Anterior cingulate cortex (tissue), 58 donors: Measurements from ENCODE around the gene DOCK11.

Experiments
- DNase-seq, 58 donors: peaks; one replicate each; lab custom pipeline; 2025; lab: John Stamatoyannopoulos, UW

DOCK11 gene

GRCh38 chrX:118615141-118615540 is 119.5 kb downstream of the DOCK11 start:
- DNase-seq: no peak

DNA sequence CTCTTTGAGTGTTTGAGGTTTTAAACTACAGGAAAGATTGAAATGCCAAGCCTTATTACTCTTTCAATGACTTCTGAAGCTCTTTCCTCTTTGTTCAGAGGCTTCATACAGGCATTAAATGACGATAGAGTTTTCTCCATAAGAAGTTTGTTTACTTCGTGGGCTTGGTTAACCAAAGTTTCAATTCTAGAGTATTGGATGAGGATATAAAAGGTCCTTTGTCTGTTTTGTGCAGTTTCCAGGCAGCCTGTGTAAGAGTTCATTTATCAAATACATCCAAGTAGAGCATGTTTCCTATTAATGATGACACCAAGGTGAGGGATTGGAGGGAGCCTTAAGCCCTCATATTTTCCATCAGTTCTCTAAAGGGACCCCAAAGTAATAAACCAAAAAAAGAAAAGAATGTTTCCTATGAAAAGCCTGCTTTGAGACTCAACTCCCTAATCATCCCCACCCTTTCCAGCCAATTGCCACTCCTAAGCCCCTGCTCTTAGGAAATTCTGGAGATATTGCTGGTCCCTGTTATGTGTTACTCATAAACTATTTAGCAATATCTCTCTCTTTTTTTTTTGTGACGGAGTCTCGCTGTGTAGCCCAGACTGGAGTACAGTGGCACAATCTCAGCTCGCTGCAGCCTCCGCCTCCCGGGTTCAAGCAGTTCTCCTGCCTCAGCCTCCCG is 125.6 kb downstream of the DOCK11 start:
- no peak for DNase-seq

DNA sequence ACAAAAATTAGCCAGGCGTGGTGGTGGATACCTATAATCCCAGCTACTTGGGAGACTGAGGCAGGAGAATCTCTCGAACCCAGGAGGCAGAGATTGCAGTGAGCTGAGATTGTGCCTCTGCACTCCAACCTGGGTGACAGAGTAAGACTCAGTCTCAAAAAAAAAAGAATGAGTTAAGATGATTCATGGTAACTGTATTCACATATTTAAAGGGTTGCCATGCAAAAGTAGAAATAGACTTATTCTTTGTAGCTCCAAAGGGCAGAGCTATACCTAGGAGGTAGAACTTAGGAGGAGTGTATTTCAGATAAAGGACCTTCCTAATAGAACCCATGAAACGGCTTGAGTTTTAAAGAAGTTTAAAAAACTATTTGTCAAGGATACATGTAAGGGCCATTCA is 127.4 kb downstream of the DOCK11 start:
- DNase-seq: no peak

GRCh38 chrX:118626346-118626745 is 130.7 kb downstream of the DOCK11 start:
- DNase-seq: no peak

- no peak for DNase-seq
These were observed 131.6 kb downstream of the DOCK11 start for GRCh38 chrX:118627084-118627758.

GRCh38 chrX:118630848-118631247 is 135.2 kb downstream of the DOCK11 start:
- DNase-seq: no peak

GRCh38 chrX:118631586-118631985 is 136.0 kb downstream of the DOCK11 start:
- no peak for DNase-seq

DNA sequence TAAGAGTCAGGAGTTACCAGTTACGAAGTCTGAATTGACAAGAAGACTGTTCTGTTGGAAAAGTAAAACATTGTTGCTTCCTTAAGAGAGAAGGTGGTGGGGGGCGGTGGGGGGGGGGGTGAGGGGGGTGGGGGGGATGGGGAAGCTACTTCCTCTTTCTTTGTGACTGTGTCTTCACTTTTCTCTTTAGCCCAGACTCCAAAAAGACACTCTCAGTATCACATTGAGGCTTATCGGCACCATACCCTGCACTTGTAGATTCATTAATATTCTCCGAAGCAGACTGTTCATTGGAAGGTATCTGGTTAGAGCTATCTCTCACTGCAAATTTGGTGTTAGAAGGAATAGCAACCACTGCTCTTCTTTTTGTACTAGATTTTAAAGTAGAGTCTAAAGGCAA is 137.2 kb downstream of the DOCK11 start:
- DNase-seq: no peak

DNA sequence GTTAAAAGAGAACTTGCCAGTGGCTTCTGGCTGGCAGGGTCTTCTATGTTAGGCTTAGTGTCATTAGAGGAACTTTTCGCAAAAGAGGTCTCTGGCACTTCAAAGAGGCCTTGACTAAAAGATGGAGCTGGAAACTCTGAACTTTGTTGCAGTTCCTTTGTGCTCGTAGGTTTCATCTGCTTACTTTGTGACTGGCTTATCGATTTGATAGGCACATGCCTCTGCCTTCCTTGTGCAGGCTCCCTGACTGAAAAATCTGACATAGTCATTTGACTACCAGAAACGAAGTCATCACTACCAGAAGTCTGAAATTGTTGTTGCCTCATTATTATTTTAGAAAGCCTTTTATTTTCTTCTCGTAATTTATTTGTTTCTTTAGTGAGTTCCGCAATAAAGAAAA is 137.9 kb downstream of the DOCK11 start:
- DNase-seq: no peak

GRCh38 chrX:118634336-118634735 is 138.7 kb downstream of the DOCK11 start:
- no peak for DNase-seq

DNA sequence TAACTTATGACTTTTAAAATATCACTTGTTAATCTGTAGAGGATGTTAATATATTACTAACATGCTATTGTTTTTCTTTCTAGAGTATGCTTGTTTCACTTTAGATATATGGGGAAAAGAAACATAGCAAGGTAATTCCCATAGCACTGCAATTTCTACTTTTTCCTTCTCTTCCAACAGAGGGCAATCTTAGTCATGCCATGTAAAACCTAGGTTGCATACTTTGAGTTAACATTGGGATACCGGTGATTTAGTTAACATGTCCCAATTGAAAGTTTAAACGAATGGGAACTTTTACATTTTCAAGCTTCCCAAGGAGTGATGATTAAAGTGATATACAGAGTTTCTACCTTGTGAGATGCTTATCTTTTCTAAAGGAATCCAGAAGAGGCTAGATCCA is 142.4 kb downstream of the DOCK11 start:
- no peak for DNase-seq

DNA sequence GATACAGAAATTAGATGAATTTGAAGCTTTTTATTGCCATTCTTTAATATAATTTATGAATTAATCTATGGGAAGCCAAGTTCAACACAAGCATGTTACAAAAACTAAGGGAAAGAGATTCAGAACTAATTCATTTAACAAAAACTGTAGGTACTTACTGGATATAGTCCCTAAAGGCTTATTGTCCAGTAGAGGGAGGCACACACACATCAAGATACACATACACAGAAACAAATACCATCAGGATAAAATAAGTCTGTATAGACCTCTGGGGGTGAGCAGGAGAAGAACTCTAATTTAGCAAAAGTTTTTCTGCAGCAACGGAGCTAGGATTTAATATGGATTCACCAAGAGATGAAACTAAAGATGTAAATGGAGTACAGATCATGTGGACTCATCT is 148.8 kb downstream of the DOCK11 start:
- DNase-seq: no peak

- DNase-seq: no peak
These were observed 157.1 kb downstream of the DOCK11 start for GRCh38 chrX:118652717-118653116.

DNA sequence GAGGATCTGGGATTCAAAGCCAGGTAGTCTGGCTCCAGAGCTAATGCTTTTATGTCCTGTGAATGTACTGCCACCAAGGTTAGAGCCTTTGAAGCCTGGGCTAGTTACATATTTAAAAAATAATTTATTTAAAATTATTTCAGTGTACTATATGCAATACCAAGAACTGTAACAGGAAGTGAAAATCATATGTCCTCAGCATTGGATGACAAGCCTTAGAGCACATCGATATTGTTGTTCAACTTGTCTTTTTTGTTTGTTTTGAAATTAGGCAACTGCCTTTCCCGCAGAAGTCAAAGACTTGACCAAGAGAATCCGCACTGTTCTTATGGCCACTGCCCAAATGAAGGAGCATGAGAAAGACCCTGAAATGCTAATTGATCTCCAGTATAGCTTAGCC is 158.7 kb downstream of the DOCK11 start:
- DNase-seq: no peak

GRCh38 chrX:118655561-118656246 is 160.1 kb downstream of the DOCK11 start:
- no peak for DNase-seq

- DNase-seq: no peak
These were observed 161.8 kb downstream of the DOCK11 start for GRCh38 chrX:118657413-118657812.

DNA sequence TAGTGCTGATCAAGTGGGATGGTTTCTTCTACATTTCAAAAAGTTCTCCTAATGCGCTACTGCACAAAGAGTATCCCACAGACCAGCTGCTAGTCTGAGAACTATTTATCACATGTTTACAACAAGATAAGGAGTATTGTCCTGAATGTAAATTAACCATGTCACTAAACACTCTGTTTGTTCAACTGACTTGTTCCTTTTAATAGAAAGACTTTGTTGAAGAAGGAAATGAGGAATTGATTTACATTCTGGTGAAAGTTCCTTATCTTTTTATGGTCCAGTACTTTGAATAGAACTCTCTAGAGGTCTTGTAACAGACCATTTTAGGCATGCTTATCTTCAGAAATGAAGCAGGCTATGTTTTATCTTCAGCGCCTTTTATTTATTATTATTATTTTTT is 164.5 kb downstream of the DOCK11 start:
- no peak for DNase-seq

GRCh38 chrX:118665204-118665603 is 169.6 kb downstream of the DOCK11 start:
- DNase-seq: no peak

GRCh38 chrX:118666521-118666920 is 170.9 kb downstream of the DOCK11 start:
- no peak for DNase-seq

DNA sequence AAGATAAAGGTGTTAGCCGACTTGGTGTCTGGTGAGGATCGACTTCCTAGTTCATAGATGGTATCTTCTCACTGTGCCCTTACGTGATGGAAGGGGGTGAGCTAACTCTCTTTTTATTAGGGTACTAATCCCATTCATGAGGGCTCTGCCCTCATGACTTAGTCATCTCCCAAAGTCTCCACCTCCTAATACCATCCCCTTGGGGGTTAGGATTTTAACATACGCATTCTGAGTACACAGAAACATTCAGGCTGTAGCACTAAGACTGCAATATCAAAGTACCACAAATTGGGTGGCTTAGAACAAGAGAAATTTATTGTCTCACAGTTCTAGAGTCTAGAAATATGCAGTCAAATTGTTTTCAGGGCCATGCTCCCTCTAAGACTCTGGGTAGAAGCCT is 173.8 kb downstream of the DOCK11 start:
- DNase-seq: no peak

DNA sequence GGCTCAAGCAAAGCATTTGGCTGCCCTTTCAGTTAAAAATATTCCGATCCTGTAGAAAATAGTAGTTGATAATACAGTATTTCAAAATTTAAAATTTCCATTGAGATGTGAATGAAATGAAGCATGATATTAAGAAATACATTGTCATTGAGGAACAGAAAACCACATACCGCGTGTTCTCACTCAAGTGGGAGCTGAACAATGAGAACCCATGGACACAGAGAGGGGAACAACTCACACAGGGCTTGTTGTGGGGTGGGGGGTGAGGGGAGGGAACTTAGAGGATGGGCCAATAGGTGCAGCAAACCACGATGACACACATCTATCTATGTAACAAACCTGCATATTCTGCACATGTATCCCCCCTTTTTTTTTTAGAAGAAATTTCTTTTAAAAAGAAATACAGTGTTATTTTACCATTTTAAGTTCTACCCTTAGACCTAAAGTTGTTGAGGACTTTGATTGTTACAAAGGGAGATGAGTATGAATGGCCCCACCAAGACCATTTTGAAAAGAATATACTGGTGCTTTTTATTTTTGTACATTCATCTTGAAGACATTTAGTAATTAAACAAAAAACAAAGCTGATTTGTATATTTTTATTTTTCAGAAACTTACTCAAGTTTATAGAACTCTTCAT is 179.8 kb downstream of the DOCK11 start:
- DNase-seq: no peak
